Activated CD4-positive, CD25-positive, alpha-beta regulatory T cell treated with anti-CD3 and anti-CD28 coated beads, Interleukin-2, amount 50 U/mL, for 72 hours (primary cell): ENCODE results near the gene PCDHGB4.
"Not testable (repeated sequence)": the region's sequence is repeated elsewhere in the genome, so short reads cannot be mapped to it uniquely, and the experiment has no call there.

Source experiments
- DNase-seq: peaks from one replicate; pipeline ENCODE4 v3.0.0; 2021

Gene PCDHGB4

DNA sequence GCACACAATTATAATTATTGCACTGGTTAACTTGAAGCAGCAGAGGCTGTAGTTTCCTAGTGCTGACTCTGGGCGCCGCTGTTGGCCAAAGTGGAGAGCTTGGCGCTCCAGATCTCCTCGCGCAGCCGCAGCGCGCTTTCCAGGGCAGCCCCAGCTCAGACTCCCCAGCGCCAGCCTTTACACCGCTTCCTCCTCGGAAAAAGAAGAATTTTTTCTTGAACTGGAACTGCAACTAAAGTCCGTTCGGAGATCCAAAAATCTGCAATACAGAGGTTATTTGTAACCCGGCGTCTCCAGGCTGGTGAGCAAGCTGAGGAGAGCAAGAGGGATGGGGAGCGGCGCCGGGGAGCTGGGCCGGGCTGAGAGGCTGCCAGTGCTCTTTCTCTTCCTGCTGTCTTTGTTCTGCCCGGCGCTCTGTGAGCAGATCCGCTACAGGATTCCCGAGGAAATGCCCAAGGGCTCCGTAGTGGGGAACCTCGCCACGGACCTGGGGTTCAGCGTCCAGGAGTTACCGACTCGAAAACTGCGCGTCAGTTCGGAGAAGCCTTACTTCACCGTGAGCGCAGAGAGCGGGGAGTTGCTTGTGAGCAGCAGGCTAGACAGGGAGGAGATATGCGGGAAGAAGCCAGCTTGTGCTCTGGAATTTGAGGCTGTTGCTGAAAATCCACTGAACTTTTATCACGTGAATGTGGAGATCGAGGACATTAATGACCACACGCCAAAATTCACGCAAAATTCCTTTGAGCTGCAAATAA lies at the start of gene PCDHGB4:
Gene PCDHGB4 (plus strand): TSS at position 142 of the 755 bp plus-strand sequence. CDS start 187 bp downstream, at position 329.
- not testable (repeated sequence) for DNase-seq

DNA sequence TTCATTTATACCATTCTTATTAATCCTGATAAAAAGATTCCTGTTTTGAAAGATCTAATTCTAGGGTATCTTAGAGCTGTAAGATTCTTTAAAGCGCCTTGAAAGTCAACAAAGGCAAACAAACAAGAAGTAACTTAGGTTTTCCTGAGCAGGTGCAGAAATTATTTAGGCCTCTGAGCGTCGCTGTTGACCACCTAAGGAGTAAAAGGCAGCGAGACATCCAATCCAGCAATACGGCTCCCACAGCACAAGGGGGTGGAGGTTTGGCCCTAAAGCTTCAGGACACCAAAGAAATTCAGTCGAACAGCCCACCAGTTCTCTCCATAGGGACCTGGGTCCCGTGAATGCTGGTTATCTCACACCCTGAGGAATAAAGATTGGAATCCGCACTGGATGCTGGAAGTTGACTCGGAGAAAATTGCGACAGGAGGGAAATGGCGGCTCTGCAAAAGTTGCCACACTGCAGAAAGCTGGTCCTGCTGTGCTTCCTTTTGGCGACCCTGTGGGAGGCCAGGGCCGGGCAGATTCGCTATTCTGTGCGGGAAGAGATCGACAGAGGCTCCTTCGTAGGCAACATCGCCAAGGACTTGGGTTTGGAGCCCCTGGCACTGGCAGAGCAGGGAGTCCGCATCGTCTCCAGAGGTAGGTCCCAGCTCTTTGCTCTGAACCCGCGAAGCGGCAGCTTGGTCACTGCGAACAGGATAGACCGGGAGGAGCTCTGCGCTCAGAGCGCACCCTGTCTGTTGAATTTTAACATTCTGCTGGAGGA lies 48.8 kb upstream of the PCDHGB4 start, which contains the start of gene PCDHGA2:
Gene PCDHGA2 (plus strand): TSS at position 223 of the 769 bp plus-strand sequence.
- no peak for DNase-seq

- DNase-seq = not testable (repeated sequence)
These were observed 46.6 kb upstream of the PCDHGB4 start for GRCh38 chr5:141340781-141341354.

- DNase-seq = no peak
These were observed 44.7 kb upstream of the PCDHGB4 start for GRCh38 chr5:141342773-141343172.

GRCh38 chr5:141343242-141343952 lies 44.1 kb upstream of the PCDHGB4 start, which contains the start of gene PCDHGA3:
Gene PCDHGA3 (plus strand): TSS chr5:141343829. CDS start chr5:141344034, 205 bp downstream.
- no peak for DNase-seq

- DNase-seq = no peak
These were observed 43.5 kb upstream of the PCDHGB4 start for GRCh38 chr5:141343953-141344463.

- DNase-seq = no peak
These were observed 42.2 kb upstream of the PCDHGB4 start for GRCh38 chr5:141345327-141345726.

- DNase-seq = not testable (repeated sequence)
These were observed 41.5 kb upstream of the PCDHGB4 start for GRCh38 chr5:141346017-141346416.

DNA sequence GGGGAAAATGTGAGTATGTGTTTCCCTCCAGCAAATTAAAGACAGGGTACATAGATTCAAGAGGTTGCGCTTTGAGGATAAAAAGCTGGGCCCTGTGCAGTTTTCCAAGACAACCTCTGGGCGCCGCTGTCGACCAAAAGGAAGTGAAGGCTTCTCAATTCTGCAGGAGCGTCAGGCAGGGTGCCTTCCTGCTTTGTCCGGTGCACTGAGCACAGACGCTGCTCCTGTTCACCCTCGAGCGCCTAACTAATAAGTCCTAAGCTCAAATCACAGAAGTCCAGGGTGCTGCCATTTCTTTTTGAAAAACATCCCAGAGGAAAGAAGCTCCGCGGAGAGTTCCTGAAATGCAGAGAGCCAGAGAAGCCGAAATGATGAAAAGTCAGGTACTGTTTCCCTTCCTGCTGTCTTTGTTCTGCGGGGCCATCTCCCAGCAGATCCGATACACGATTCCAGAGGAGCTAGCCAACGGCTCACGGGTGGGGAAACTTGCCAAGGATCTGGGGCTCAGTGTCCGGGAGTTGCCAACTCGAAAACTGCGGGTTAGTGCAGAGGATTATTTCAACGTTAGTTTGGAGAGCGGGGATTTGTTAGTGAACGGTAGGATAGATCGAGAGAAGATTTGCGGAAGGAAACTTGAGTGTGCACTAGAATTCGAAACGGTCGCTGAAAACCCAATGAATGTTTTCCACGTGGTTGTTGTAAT lies 37.4 kb upstream of the PCDHGB4 start, which contains the start of gene PCDHGB1:
Gene PCDHGB1 (plus strand): TSS at position 183 of the 703 bp plus-strand sequence. CDS start 162 bp downstream, at position 345.
- DNase-seq = no peak

DNA sequence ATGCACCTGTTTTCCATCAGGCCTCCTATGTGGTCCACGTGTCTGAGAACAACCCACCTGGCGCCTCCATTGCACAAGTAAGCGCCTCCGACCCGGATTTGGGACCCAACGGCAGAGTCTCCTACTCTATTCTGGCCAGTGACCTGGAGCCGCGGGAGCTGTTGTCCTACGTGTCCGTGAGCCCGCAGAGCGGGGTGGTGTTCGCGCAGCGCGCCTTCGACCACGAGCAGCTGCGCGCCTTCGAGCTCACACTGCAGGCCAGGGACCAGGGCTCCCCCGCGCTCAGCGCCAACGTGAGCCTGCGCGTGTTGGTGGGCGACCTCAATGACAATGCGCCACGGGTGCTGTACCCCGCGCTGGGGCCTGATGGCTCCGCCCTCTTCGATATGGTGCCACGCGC lies 35.9 kb upstream of the PCDHGB4 start:
- DNase-seq = no peak

DNA sequence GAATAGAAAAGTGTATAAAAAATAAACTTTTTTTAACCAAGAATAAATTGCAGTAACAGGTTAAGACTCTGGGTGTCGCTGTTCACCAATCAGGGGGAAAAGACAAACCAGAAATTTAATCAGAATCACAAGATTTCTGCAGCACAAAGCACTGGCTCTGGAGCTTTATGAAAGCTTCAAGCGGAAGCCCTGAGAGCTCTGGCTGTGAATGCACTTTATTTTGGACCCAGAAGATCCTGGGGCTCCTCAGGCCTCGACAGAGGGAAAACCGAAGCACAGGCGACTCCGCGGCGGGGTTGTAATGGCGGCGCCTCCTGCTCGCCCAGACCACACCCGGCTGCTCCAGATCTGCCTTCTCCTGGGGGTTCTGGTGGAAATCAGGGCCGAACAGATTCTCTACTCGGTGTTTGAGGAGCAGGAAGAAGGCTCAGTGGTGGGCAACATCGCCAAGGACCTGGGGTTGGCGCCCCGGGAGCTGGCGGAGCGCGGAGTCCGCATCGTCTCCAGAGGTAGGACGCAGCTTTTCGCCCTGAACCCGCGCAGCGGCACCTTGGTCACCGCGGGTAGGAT lies 32.5 kb upstream of the PCDHGB4 start, which contains the start of gene PCDHGA4:
Gene PCDHGA4 (plus strand): TSS at position 122 of the 570 bp plus-strand sequence. CDS start 87 bp downstream, at position 209.
- no peak for DNase-seq

- DNase-seq = no peak
These were observed 31.9 kb upstream of the PCDHGB4 start for GRCh38 chr5:141355641-141356040.

- no peak for DNase-seq
These were observed 31.4 kb upstream of the PCDHGB4 start for GRCh38 chr5:141356133-141356532.

DNA sequence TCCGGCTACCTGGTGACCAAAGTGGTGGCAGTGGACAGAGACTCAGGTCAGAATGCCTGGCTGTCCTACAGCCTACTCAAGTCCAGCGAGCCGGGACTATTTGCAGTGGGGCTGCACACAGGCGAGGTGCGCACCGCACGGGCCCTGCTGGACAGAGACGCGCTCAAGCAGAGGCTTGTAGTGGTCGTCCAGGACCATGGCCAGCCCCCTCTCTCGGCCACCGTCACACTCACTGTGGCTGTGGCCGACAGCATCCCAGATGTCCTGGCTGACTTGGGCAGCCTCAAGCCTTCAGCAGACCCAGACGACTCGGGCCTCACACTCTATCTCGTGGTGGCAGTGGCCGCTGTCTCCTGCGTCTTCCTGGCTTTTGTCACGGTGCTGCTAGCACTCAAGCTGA lies 30.5 kb upstream of the PCDHGB4 start:
- DNase-seq = no peak

- DNase-seq = no peak
These were observed 27.6 kb upstream of the PCDHGB4 start, which contains the start of gene PCDHGB2 for GRCh38 chr5:141359790-141360426. Gene PCDHGB2 (plus strand): TSS chr5:141359994. CDS start chr5:141360136, 142 bp downstream.

GRCh38 chr5:141360685-141361084 lies 26.8 kb upstream of the PCDHGB4 start:
- DNase-seq = no peak

DNA sequence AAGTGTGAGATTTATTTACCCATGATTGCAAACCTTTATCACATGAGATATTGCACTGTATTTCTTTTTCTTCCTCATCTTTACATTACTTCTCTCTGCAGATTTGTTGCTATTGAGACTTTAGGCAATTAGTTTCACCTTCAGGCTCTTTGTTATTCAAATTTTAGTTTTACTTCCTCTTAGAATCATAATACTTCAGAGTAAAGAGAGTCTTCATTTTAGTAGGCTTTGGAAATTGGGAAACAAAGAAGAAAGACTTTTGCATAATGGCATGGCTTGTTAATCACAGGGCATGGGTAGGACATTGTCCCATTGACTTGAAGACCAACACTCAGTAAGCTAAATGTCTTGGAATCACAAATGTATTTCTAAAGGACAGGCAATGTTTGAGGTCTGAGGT lies 24.8 kb upstream of the PCDHGB4 start:
- no peak for DNase-seq

DNA sequence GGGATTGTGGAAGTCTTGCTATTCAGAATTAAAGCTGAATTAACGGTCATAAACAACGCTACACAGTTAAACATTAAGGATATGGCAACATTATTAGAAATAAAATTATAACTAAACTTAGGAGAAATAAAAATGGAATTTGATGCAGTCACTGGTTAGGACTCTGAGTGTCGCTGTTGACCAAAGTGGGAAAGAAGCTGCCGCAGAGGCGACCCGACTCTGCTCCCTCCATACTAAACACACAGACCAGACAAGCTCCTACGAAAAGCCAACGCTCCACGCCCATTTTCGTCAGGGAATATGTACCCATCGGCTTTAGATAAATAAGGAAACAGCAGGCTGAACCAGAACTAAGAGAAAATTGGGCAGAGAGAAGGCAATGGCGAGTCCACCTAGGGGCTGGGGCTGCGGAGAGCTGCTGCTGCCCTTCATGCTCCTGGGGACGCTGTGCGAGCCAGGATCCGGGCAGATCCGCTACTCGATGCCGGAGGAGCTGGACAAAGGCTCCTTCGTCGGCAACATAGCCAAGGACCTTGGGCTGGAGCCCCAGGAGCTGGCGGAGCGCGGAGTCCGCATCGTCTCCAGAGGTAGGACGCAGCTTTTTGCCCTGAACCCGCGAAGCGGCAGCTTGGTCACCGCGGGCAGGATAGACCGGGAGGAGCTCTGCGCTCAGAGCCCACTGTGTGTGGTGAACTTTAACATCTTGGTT lies 23.4 kb upstream of the PCDHGB4 start, which contains the start of gene PCDHGA5:
Gene PCDHGA5 (plus strand): TSS at position 211 of the 709 bp plus-strand sequence. CDS start 169 bp downstream, at position 380.
- DNase-seq = no peak

DNA sequence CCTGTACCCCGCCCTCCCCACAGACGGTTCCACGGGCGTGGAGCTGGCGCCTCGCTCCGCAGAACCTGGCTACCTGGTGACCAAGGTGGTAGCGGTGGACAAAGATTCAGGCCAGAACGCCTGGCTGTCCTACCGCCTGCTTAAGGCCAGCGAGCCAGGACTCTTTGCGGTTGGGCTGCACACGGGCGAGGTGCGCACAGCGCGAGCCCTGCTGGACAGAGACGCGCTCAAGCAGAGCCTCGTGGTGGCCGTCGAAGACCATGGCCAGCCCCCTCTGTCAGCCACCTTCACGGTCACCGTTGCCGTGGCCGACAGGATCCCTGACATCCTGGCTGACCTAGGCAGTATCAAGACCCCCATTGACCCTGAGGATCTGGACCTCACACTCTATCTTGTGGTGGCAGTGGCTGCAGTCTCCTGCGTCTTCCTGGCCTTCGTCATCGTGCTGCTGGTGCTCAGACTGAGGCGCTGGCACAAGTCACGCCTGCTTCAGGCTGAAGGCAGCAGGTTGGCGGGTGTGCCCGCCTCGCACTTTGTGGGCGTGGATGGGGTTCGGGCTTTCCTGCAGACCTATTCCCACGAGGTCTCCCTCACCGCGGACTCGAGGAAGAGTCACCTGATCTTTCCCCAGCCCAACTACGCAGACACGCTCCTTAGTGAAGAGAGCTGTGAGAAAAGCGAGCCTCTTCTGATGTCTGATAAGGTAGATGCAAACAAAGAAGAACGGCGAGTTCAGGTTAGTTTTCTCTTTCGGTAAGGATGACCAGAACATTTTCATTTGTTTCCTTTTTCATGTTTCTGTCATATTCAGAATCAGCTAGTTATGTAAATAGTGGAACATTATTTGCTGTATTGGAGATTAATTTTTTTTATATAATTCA lies 21.2 kb upstream of the PCDHGB4 start:
- no peak for DNase-seq
